ENCODE results near the gene SHC4. TPM values are rescaled to one million over a fixed set of nuclear protein-coding genes. Genes with fewer than 3 reads are reported as not detected.

The SHC4 gene
- total RNA-seq, 1 experiment from 2014 or later: 0.63 TPM

GRCh38 chr15:48896869-48897814, 66.6 kb downstream of the SHC4 start:
- no peaks in the 10 kb centered on the region for H3K36me3 Mint-ChIP-seq
- peak; percentile 43 for ATAC-seq
- peak overlapping the region; percentile 64; the same call in 1 of the 2 replicates for H3K27ac Mint-ChIP-seq
- no peaks in the 10 kb centered on the region for H3K27me3 Mint-ChIP-seq (ENCODE audit: low read depth)
- ChIA-PET POLR2A (interaction anchor here (0.5 to 1.1 kb wide), 3 partner anchors 15 to 251 kb away, joined by 3 to 4 read pairs (median 3); no protein-coding TSS in a partner anchor), CTCF (interaction anchor here (1.0 to 1.2 kb wide), 3 partner anchors 67 to 79 kb away, joined by 3 to 5 read pairs (median 4); partner anchors contain the start of gene SHC4)
- H3K4me1 Mint-ChIP-seq: peaks cover 17% of the 10 kb centered on the region
- no peak for DNase-seq (ENCODE audit: low spot score)
- TF ChIP-seq CTCF (IDR thresholded peaks at IDR 0.05) (no peak), E2F5 (CRISPR knock-in tag; IDR thresholded peaks at IDR 0.05) (no peak), PRDM15 (CRISPR knock-in tag; IDR thresholded peaks at IDR 0.05) (no peak), IRF1 (CRISPR knock-in tag; IDR thresholded peaks at IDR 0.05) (no peak), GTF2I (CRISPR knock-in tag; conservative IDR thresholded peaks at IDR 0.05) (no peak), E2F4 (CRISPR knock-in tag; IDR thresholded peaks at IDR 0.05; ENCODE audit: borderline replicate concordance, low read depth) (no peak), GABPB1 (CRISPR knock-in tag; IDR thresholded peaks at IDR 0.05) (0 out of 2 replicates have a peak, but pooled peaks have one; percentile 22)
- H3K9me3 Mint-ChIP-seq: no peaks in the 10 kb centered on the region
- no peak overlapping the region for H3K4me3 Mint-ChIP-seq

- no peak for DNase-seq (ENCODE audit: low spot score)
- ChIA-PET POLR2A (no interaction called here), CTCF (no interaction called here)
- TF ChIP-seq ZNF416 (CRISPR knock-in tag; IDR thresholded peaks at IDR 0.05) (no peak), ZNF532 (CRISPR knock-in tag; IDR thresholded peaks at IDR 0.05; ENCODE audit: borderline replicate concordance) (no peak), STAT6 (CRISPR knock-in tag; conservative IDR thresholded peaks at IDR 0.05; ENCODE audit: low read depth) (no peak), KAT7 (CRISPR knock-in tag; IDR thresholded peaks at IDR 0.05; ENCODE audit: borderline replicate concordance) (no peak), TEAD4 (CRISPR knock-in tag; IDR thresholded peaks at IDR 0.05) (no peak), ZBTB43 (CRISPR knock-in tag; IDR thresholded peaks at IDR 0.05) (no peak), CREM (CRISPR knock-in tag; IDR thresholded peaks at IDR 0.05) (no peak), ETV6 (CRISPR knock-in tag; IDR thresholded peaks at IDR 0.05) (no peak)
These were observed 70.4 kb downstream of the SHC4 start for GRCh38 chr15:48893311-48893710.

More at GRCh38 chr15:48893311-48893710, 70.4 kb downstream of the SHC4 start:
- no peak overlapping the region for H3K4me3 Mint-ChIP-seq
- H3K36me3 Mint-ChIP-seq: no peaks in the 10 kb centered on the region
- ATAC-seq: no peak
- no peaks in the 10 kb centered on the region for H3K9me3 Mint-ChIP-seq
- H3K27ac Mint-ChIP-seq: no peak overlapping the region
- H3K27me3 Mint-ChIP-seq (ENCODE audit: low read depth): no peaks in the 10 kb centered on the region
- H3K4me1 Mint-ChIP-seq: peaks cover 17% of the 10 kb centered on the region
